ENCODE data around the gene ZPBP.

DNA sequence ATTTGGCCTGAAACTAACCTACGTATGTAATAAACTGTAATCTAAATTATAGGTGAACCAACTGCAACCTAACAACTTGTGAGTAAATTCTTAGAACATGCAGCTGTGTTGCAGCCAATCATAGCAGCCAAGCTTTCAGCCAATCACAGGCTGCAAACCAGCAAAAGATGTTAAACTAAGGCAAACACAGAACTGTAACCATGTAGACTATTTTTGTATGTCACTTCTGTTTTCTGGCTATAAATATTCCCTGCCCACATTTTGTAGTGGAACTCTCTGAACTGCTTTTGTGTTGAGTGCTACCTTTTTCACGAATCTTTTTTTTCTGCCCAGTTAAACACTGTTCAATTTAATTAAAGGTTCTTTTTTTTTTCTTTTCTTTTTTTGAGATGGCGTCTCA is 28.2 kb upstream of the ZPBP start:
- TF ChIP-seq, protein P1, sequence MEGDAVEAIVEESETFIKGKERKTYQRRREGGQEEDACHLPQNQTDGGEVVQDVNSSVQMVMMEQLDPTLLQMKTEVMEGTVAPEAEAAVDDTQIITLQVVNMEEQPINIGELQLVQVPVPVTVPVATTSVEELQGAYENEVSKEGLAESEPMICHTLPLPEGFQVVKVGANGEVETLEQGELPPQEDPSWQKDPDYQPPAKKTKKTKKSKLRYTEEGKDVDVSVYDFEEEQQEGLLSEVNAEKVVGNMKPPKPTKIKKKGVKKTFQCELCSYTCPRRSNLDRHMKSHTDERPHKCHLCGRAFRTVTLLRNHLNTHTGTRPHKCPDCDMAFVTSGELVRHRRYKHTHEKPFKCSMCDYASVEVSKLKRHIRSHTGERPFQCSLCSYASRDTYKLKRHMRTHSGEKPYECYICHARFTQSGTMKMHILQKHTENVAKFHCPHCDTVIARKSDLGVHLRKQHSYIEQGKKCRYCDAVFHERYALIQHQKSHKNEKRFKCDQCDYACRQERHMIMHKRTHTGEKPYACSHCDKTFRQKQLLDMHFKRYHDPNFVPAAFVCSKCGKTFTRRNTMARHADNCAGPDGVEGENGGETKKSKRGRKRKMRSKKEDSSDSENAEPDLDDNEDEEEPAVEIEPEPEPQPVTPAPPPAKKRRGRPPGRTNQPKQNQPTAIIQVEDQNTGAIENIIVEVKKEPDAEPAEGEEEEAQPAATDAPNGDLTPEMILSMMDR (IDR thresholded peaks at IDR 0.05; ENCODE audit: low read length): no peak
- TF ChIP-seq EZH2 (IDR thresholded peaks at IDR 0.05; ENCODE audit: borderline replicate concordance, low read length): no peak
